Small intestine (tissue), 7 donors: ENCODE data around the gene USP6. TPM values are rescaled to one million over a fixed set of nuclear protein-coding genes. Genes with fewer than 3 reads are reported as not detected.
"Not testable (repeated sequence)": the region's sequence is repeated elsewhere in the genome, so short reads cannot be mapped to it uniquely, and the experiment has no call there.

ENCODE experiments used
- DNase-seq, 2 donors: peaks; one replicate each; pipeline versions ENCODE4 v3.0.0 to v3.0.0-alpha.2; 2013
- FAIRE-seq: peaks from 2 replicates; lab custom pipeline; 2012; peaks lifted over from hg19 to GRCh38; lab: Jason Lieb, UNC
- H3K27ac ChIP-seq, 3 donors: one replicate each; pipeline ENCODE4 v1.5.1; 2013; ENCODE audit warnings: low read length in 2 of 3, mild to moderate bottlenecking in 2 of 3, control low read depth in 1 of 3, inconsistent platforms in 1 of 3, low read depth in 1 of 3, moderate library complexity in 1 of 3
- H3K27me3 ChIP-seq, 3 donors: one replicate each; pipeline ENCODE4 v1.6.1; 2013; ENCODE audit warnings: low read length in 3 of 3, inconsistent platforms in 1 of 3; ENCODE audit not compliant: control insufficient read depth in 3 of 3, insufficient read depth in 3 of 3
- H3K36me3 ChIP-seq, 3 donors: one replicate each; pipeline ENCODE4 v1.6.1; 2013; ENCODE audit warnings: low read length in 3 of 3, inconsistent platforms in 1 of 3, low read depth in 1 of 3, mild to moderate bottlenecking in 1 of 3, moderate library complexity in 1 of 3; ENCODE audit not compliant: control insufficient read depth in 3 of 3, insufficient read depth in 2 of 3
- H3K4me1 ChIP-seq, 3 donors: one replicate each; pipeline ENCODE4 v1.6.1; 2013; ENCODE audit warnings: low read length in 2 of 3, inconsistent platforms in 1 of 3, low read depth in 1 of 3, mild to moderate bottlenecking in 1 of 3, moderate library complexity in 1 of 3; ENCODE audit not compliant: control insufficient read depth in 3 of 3, insufficient read depth in 2 of 3
- H3K4me3 ChIP-seq, 3 donors: one replicate each; pipeline ENCODE4 v1.5.1; 2013; ENCODE audit warnings: low read length in 3 of 3, control low read depth in 1 of 3, inconsistent platforms in 1 of 3, low read depth in 1 of 3, mild to moderate bottlenecking in 1 of 3, moderate library complexity in 1 of 3
- H3K9me3 ChIP-seq, 2 donors: one replicate each; pipeline ENCODE4 v1.6.1; 2013; ENCODE audit warnings: low read depth in 1 of 2, low read length in 1 of 2; ENCODE audit not compliant: control insufficient read depth in 2 of 2, insufficient read depth in 1 of 2
- WGBS, 3 donors: extraction: QIAGEN DNeasy Blood & Tissue Kit; methylation state at CpG; one replicate each; pipeline ENCODE4 v1.1.7; 2013; 5-methylcytosine and 5-hydroxymethylcytosine counted together
- polyA plus RNA-seq, 4 donors: library from polyadenylated mRNA; stranded (reverse) in 3 of 4; unstranded in 1 of 4; fragments of 200-250 nt in 3 of 4; fragments of 120-200 nt in 1 of 4; gene quantifications; one replicate each; pipeline versions ENCODE4 v1.2.1 to v1.2.3, GENCODE V29; 2013
- donor health status: healthy with polysubstance abuse.
- donor health status: control.
- donor health status: control.
- donor health status: Bipolar disorder and iron deficiency.
- donor health status: healthy.

The USP6 gene
- polyA plus RNA-seq, 4 donors = 0.03 to 0.44 TPM; not detected in 2

DNA sequence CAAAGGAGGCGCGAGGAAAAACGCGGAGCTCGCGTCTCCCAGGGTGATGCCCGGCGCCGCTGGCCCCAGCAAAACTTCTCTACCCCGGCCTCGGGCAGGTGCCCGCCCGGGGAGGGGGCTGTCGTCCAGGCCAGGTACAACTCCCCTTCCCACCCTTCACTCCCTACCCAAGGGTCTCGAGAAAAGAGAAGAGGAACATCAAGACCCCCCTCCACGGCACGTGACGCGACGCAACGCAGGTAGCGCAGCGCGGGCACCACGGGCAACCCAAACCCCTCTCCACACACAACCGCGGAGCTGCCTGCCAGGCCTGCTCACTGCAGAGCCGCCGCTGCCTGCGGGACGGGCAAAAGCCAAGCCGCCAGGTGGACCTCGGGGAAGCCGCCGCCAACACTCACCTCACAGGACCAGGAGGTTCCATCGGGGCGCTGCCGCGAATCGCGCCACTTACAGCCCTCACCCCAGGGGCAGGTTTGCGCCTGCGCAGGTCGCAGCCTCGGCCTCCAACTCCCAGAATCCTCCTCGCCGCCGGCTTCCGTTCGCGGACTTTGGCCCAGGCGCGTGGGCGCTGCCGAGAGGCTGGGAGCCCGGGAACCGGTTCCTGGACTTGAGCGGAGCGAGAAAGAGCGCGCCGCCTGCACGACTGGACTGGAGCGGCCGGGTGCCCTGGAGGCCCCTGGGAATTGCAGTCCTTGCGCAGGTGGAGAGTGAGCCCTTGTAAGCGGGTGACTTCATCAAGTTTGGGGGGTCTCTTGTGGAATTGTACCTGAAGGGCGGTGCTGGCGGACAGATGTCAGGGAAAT is 4.2 kb upstream of the USP6 start, which contains the start of gene ZNF232:
Gene ZNF232 (minus strand): TSS at position 477 of the 803 bp plus-strand sequence. CDS start 56 bp downstream, at position 421.
- FAIRE-seq = no peak
- Histone ChIP-seq H3K27ac (peak within 1 kb of the TSS; percentile 43 to 84 (median 74)), H3K4me3 (peak within 1 kb of the TSS; percentile 52 to 84 (median 62)), H3K4me1 (peaks cover 0 to 8% (median 0%) of the 10 kb centered on the region in 3 donors), H3K27me3 (peaks cover 6 to 23% (median 14%) of the 10 kb centered on the region in 3 donors), H3K9me3 (peaks cover 0 to 14% of the 10 kb centered on the region in 2 donors), H3K36me3 (peaks cover 3 to 16% (median 5%) of the 10 kb centered on the region in 3 donors)
- DNase-seq = peak; percentile 98 to 99
- WGBS, 3 donors = 0 to 1% (median 0%) methylated on average over 62 to 69 of the region's 69 CpGs

GRCh38 chr17:5118219-5118618 is 2.4 kb downstream of the USP6 start:
- DNase-seq (no peak), FAIRE-seq (no peak)
- peaks cover 0 to 2% (median 0%) of the 10 kb centered on the region in 3 donors for H3K4me1 ChIP-seq
- 80 to 88% (median 87%) methylated on average over 6 of the region's 6 CpGs for WGBS, 3 donors
- no peaks in the 10 kb centered on the region for H3K36me3 ChIP-seq
- peaks cover 6 to 48% (median 24%) of the 10 kb centered on the region in 3 donors for H3K27me3 ChIP-seq
- peaks cover 0 to 15% of the 10 kb centered on the region in 2 donors for H3K9me3 ChIP-seq
- no peak overlapping the region for H3K4me3 ChIP-seq
- no peak overlapping the region for H3K27ac ChIP-seq

- DNase-seq (no peak), FAIRE-seq (no peak)
- H3K9me3 ChIP-seq = peaks cover 0 to 15% of the 10 kb centered on the region in 2 donors
- WGBS, 3 donors = 70 to 79% (median 71%) methylated on average over 7 of the region's 7 CpGs
- H3K36me3 ChIP-seq = no peaks in the 10 kb centered on the region
- no peak overlapping the region for H3K4me3 ChIP-seq
- H3K27me3 ChIP-seq = peaks cover 6 to 48% (median 22%) of the 10 kb centered on the region in 3 donors
- H3K27ac ChIP-seq = no peak overlapping the region
- peaks cover 0 to 2% (median 0%) of the 10 kb centered on the region in 3 donors for H3K4me1 ChIP-seq
Measured at GRCh38 chr17:5120036-5120435, 4.2 kb downstream of the USP6 start.

GRCh38 chr17:5120436-5121185 is 4.8 kb downstream of the USP6 start:
- not testable (repeated sequence) for FAIRE-seq, H3K36me3 ChIP-seq, H3K27ac ChIP-seq, DNase-seq, H3K4me1 ChIP-seq, H3K4me3 ChIP-seq
- Histone ChIP-seq H3K27me3 (peaks cover 6 to 42% (median 18%) of the 10 kb centered on the region in 3 donors), H3K9me3 (peaks cover 0 to 15% of the 10 kb centered on the region in 2 donors)
- WGBS, 3 donors = 87 to 89% (median 87%) methylated on average over 6 of the region's 6 CpGs

DNA sequence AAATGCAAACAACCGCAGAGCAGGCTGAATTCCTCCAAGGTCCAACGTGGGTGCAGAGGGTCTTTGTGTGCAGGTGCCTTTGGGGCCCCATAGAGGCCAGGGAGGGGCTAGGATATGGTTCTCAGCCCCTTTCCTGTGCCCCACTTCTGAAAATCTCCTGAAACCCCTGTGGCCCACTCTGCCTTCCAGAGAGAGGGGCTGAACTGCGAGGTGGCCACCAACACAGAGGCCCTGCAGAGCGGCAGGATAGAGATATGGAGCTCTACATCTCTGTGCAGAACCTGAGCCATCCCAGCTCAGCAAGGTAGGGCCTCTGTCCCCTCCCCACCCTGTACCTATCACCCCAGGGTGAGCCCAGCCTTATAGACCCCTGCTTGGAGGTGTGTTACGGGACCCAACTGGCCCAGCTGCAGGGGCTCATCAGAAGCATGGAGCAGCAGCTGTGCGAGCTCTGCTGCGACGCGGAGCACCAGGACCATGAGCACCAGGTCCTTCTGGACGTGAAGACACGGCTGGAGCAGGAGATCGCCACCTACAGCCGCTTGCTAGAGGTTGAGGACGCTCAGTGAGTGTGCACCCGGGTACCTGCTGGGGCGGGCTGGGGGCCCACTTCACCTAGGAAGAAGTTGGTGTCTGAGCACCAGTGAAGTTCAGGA is 5.5 kb downstream of the USP6 start:
- no peaks in the 10 kb centered on the region for H3K36me3 ChIP-seq
- H3K9me3 ChIP-seq = peaks cover 0 to 10% of the 10 kb centered on the region in 2 donors
- WGBS, 3 donors = 88 to 91% (median 91%) methylated on average over 15 to 16 of the region's 16 CpGs
- FAIRE-seq = no peak
- H3K27ac ChIP-seq = no peak overlapping the region
- H3K27me3 ChIP-seq = peaks cover under 1 to 38% (median 12%) of the 10 kb centered on the region in 3 donors
- peaks cover 0 to 2% (median 0%) of the 10 kb centered on the region in 3 donors for H3K4me1 ChIP-seq
- no peak for DNase-seq
- H3K4me3 ChIP-seq = no peak overlapping the region

- not testable (repeated sequence) for H3K4me1 ChIP-seq, H3K27ac ChIP-seq, H3K36me3 ChIP-seq, H3K9me3 ChIP-seq, FAIRE-seq, DNase-seq
- Histone ChIP-seq H3K4me3 (peak overlapping the region in 1 of 3 donors; percentile 55), H3K27me3 (peaks cover 0 to 30% (median 8%) of the 10 kb centered on the region in 3 donors)
- WGBS, 3 donors = 69 to 76% (median 75%) methylated on average over 7 of the region's 7 CpGs
Measured at GRCh38 chr17:5122056-5122455, 6.2 kb downstream of the USP6 start.

GRCh38 chr17:5122586-5123342 is 6.9 kb downstream of the USP6 start:
- no peak for FAIRE-seq
- H3K9me3 ChIP-seq = peaks cover 0 to 10% of the 10 kb centered on the region in 2 donors

More at GRCh38 chr17:5122586-5123342, 6.9 kb downstream of the USP6 start:
- peak overlapping the region in 2 of 3 donors; percentile 34 to 55 for H3K4me3 ChIP-seq
- no peaks in the 10 kb centered on the region for H3K36me3 ChIP-seq
- H3K4me1 ChIP-seq = peaks cover 0 to 2% (median 0%) of the 10 kb centered on the region in 3 donors
- H3K27me3 ChIP-seq = peaks cover 0 to 25% (median 5%) of the 10 kb centered on the region in 3 donors
- H3K27ac ChIP-seq = no peak overlapping the region
- 2 to 7% (median 2%) methylated on average over 53 to 75 of the region's 75 CpGs for WGBS, 3 donors
- DNase-seq = peak in 1 of 2 donors; percentile 60
